Endothelial cell of umbilical vein (primary cell): Measurements from ENCODE around the gene TDO2. TPM values are rescaled to one million over a fixed set of nuclear protein-coding genes. Genes with fewer than 3 reads are reported as not detected.

ENCODE experiments used
- BruUV-seq: library from RNA; stranded (reverse); fragments of 400-500 nt; replicated peaks from 2 replicates; lab custom pipeline; 2021; lab: Mats Ljungman, UMichigan
- CTCF ChIA-PET: fragments of 300-600, 350-600 bp; sonication (Branson Sonifier 250); formaldehyde crosslinking; loops from one replicate; lab custom pipeline; 2021; ENCODE audit warnings: antibody characterized with exemption, inconsistent platforms; lab: Charles Lee
- POLR2A ChIA-PET: fragments of 300-600, 350-600 bp; sonication (Branson Sonifier 250); formaldehyde crosslinking; loops from one replicate; lab custom pipeline; 2021; ENCODE audit warnings: antibody characterized with exemption, inconsistent platforms; lab: Charles Lee
- DNase-seq: peaks from one replicate; pipeline ENCODE4 v3.0.0-alpha.2; 2011; ENCODE audit warnings: low read depth, low spot score
- FAIRE-seq: peaks from 2 replicates; lab custom pipeline; 2011; peaks lifted over from hg19 to GRCh38; lab: Jason Lieb, UNC
- H2AFZ ChIP-seq: 2 replicates; pipeline ENCODE4 v1.6.0; 2012; ENCODE audit warnings: low read depth, low read length, control low read depth, inconsistent platforms
- H3K27ac ChIP-seq: 2 replicates; pipeline ENCODE4 v1.5.1; 2011; ENCODE audit warnings: low read depth, mild to moderate bottlenecking, control low read depth, low read length, moderate library complexity; ENCODE audit not compliant: insufficient read depth
- H3K27me3 ChIP-seq, 2 experiments: 2 replicates each; pipeline versions ENCODE4 v1.6.0 to v1.6.1; 2011; ENCODE audit warnings: low read length in 2 of 2, mixed read lengths in 1 of 2; ENCODE audit not compliant: control insufficient read depth in 2 of 2, insufficient read depth in 2 of 2
- H3K36me3 ChIP-seq, 2 experiments: 2 replicates in 1 of 2; 3 replicates in 1 of 2; pipeline ENCODE4 v1.5.1; 2011; ENCODE audit warnings: low read length in 2 of 2, mild to moderate bottlenecking in 1 of 2, moderate library complexity in 1 of 2; ENCODE audit not compliant: control insufficient read depth in 2 of 2, insufficient read depth in 2 of 2; ENCODE audit errors: extremely low read depth in 1 of 2
- H3K4me1 ChIP-seq: 3 replicates; pipeline ENCODE4 v1.5.1; 2011; ENCODE audit warnings: mild to moderate bottlenecking, low read length; ENCODE audit not compliant: control insufficient read depth, insufficient read depth; ENCODE audit errors: extremely low read depth
- H3K4me2 ChIP-seq: 2 replicates; pipeline ENCODE4 v1.6.1; 2011; ENCODE audit warnings: low read length, control low read depth, mixed read lengths; ENCODE audit not compliant: insufficient read depth
- H3K4me3 ChIP-seq, 3 experiments: fragments of 200-600 bp in 1 of 3; sonication (generic), shearing (Covaris generic) in 1 of 3; replicated peaks in 1 of 3; 2 replicates each; pipeline ENCODE4 v1.5.1; 2011 to 2016; ENCODE audit warnings: control low read depth in 3 of 3, low read length in 3 of 3, mild to moderate bottlenecking in 2 of 3, inconsistent platforms in 1 of 3, low read depth in 1 of 3, moderate library complexity in 1 of 3; ENCODE audit not compliant: insufficient read depth in 1 of 3
- H3K79me2 ChIP-seq: 2 replicates; pipeline ENCODE4 v1.6.0; 2012; ENCODE audit warnings: low read length, inconsistent platforms; ENCODE audit not compliant: control insufficient read depth, insufficient read depth
- H3K9ac ChIP-seq: replicated peaks from 2 replicates; pipeline ENCODE3; 2011; ENCODE audit warnings: low read length, control low read depth; ENCODE audit not compliant: insufficient read depth; ENCODE audit errors: extremely low read depth
- H3K9me1 ChIP-seq: replicated peaks from 3 replicates; pipeline ENCODE4 v1.6.0; 2011; ENCODE audit warnings: mild to moderate bottlenecking, low read length; ENCODE audit not compliant: control insufficient read depth, insufficient read depth; ENCODE audit errors: extremely low read depth
- H3K9me3 ChIP-seq: replicated peaks from 2 replicates; pipeline ENCODE4 v1.5.1; 2012; ENCODE audit warnings: low read length, inconsistent platforms; ENCODE audit not compliant: control insufficient read depth, insufficient read depth
- H4K20me1 ChIP-seq: replicated peaks from 2 replicates; pipeline ENCODE3; 2011; ENCODE audit warnings: mild to moderate bottlenecking, low read length; ENCODE audit not compliant: control insufficient read depth, insufficient read depth; ENCODE audit errors: extremely low read depth
- EZH2 ChIP-seq: IDR thresholded peaks from 2 replicates; pipeline ENCODE4 v1.6.1; 2012; ENCODE audit warnings: borderline replicate concordance, low read depth, mild to moderate bottlenecking, moderate library complexity, low read length, inconsistent platforms; ENCODE audit not compliant: severe bottlenecking
- FOS ChIP-seq: IDR thresholded peaks from 2 replicates; pipeline ENCODE4 v1.6.1; 2011; ENCODE audit warnings: mild to moderate bottlenecking, low read length, moderate library complexity, borderline replicate concordance; ENCODE audit not compliant: insufficient read depth
- GATA2 ChIP-seq: IDR thresholded peaks from 2 replicates; pipeline ENCODE4 v1.7.0; 2011; ENCODE audit warnings: low read depth, mild to moderate bottlenecking, moderate library complexity, mixed read lengths, low read length; ENCODE audit not compliant: insufficient read length, insufficient read depth
- JUN ChIP-seq: IDR thresholded peaks from 2 replicates; pipeline ENCODE4 v1.6.1; 2011; ENCODE audit warnings: borderline replicate concordance, low read depth; ENCODE audit not compliant: insufficient read length, insufficient read depth
- MYC ChIP-seq: IDR thresholded peaks from one replicate; pipeline ENCODE4 v1.6.1; 2011; ENCODE audit warnings: mild to moderate bottlenecking, low read depth, low read length
- POLR2A ChIP-seq: IDR thresholded peaks from 2 replicates; pipeline ENCODE4 v1.6.1; 2012; ENCODE audit warnings: low read depth, mild to moderate bottlenecking, control low read depth, low read length
- POLR2AphosphoS5 ChIP-seq: IDR thresholded peaks from 2 replicates; pipeline ENCODE4 v1.6.1; 2012; ENCODE audit warnings: low read depth, mild to moderate bottlenecking, control low read depth, low read length, moderate library complexity; ENCODE audit not compliant: insufficient read depth
- dilution Hi-C: fragments of 300-500 bp; cut with MboI; formaldehyde crosslinking; loops from one replicate; pipeline ENCODE4 v1.15.0; 2019; ENCODE audit warnings: low sequenced_read_pairs; ENCODE audit not compliant: extremely low pct_ligation_motif_present
- intact Hi-C: fragments of 100-400 bp; cut with micrococcal nuclease; formaldehyde crosslinking; loops from one replicate; pipeline ENCODE4 v1.10.0; 2022
- polyA plus RNA-seq, 4 experiments: library from polyadenylated mRNA; depleted of rRNA in 3 of 4; stranded (reverse) in 3 of 4; unstranded in 1 of 4; fragments of >200 nt; gene quantifications; 2 replicates each; pipeline versions ENCODE4 v1.2.1 to v1.2.3, GENCODE V29; 2011 to 2012; ENCODE audit warnings: missing spikeins in 1 of 4
- total RNA-seq: library from RNA; stranded (reverse); gene quantifications from 2 replicates; pipeline ENCODE4 v1.2.3, GENCODE V29; 2021
- TF ChIP-seq, protein P1 (sequence below): IDR thresholded peaks from 2 replicates; pipeline ENCODE4 v1.6.1; 2011; ENCODE audit not compliant: insufficient read depth, insufficient read length
- TF ChIP-seq, protein P2 (sequence below), 2 donors: IDR thresholded peaks; 1 replicate in 1 of 2; 2 replicates in 1 of 2; pipeline ENCODE4 v1.5.1; 2011; ENCODE audit warnings: low read length in 2 of 2, mild to moderate bottlenecking in 2 of 2, moderate library complexity in 2 of 2, control low read depth in 1 of 2, inconsistent platforms in 1 of 2, low read depth in 1 of 2; ENCODE audit not compliant: insufficient read depth in 1 of 2; ENCODE audit errors: extremely low read depth in 1 of 2

The TDO2 gene
- total and polyA plus RNA-seq, 2 donors (not counting 3 experiments of a cell fraction or from before 2014, with no cell fraction given): not detected

DNA sequence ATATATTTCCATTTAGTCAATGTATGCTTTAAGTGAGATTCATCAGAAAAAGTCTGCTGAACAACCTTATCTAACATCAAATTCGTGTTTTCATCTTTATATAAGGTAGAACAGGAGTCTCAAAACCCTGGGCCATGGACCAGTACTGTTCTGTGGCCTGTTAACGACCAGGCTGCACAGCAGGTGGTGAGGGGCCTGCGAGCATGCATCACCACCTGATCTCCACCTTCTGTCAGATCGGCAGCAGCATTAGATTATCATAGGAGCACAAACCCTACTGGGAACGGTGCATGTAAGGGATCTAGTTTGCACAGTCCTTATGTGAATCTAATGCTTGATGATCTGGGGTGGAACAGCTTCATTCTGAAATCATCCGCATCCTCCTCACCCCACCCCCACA is 47.0 kb downstream of the TDO2 start:
- Histone ChIP-seq H3K9me1 (no peaks in the 10 kb centered on the region), H3K9ac (no peak overlapping the region), H3K27me3 (no peaks in the 10 kb centered on the region), H4K20me1 (no peaks in the 10 kb centered on the region), H2AFZ (no peak overlapping the region), H3K27ac (no peak overlapping the region), H3K4me2 (no peak overlapping the region), H3K4me1 (peaks cover 6% of the 10 kb centered on the region), H3K4me3 (no peak overlapping the region), H3K79me2 (no peaks in the 10 kb centered on the region), H3K9me3 (no peaks in the 10 kb centered on the region), H3K36me3 (no peaks in the 10 kb centered on the region)
- dilution Hi-C loops: no loop called here
- FAIRE-seq (no peak), DNase-seq (no peak)
- no peak for TF ChIP-seq POLR2A
- TF ChIP-seq, protein P1, sequence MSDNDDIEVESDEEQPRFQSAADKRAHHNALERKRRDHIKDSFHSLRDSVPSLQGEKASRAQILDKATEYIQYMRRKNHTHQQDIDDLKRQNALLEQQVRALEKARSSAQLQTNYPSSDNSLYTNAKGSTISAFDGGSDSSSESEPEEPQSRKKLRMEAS: no peak
- no peak for TF ChIP-seq GATA2
- TF ChIP-seq MYC: no peak
- no peak for TF ChIP-seq JUN
- TF ChIP-seq EZH2: no peak
- no peak for TF ChIP-seq FOS
- TF ChIP-seq, protein P2, sequence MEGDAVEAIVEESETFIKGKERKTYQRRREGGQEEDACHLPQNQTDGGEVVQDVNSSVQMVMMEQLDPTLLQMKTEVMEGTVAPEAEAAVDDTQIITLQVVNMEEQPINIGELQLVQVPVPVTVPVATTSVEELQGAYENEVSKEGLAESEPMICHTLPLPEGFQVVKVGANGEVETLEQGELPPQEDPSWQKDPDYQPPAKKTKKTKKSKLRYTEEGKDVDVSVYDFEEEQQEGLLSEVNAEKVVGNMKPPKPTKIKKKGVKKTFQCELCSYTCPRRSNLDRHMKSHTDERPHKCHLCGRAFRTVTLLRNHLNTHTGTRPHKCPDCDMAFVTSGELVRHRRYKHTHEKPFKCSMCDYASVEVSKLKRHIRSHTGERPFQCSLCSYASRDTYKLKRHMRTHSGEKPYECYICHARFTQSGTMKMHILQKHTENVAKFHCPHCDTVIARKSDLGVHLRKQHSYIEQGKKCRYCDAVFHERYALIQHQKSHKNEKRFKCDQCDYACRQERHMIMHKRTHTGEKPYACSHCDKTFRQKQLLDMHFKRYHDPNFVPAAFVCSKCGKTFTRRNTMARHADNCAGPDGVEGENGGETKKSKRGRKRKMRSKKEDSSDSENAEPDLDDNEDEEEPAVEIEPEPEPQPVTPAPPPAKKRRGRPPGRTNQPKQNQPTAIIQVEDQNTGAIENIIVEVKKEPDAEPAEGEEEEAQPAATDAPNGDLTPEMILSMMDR (IDR thresholded peaks at IDR 0.05; ENCODE audit: extremely low read depth in 1 of 2, insufficient read depth in 1 of 2, low read depth in 1 of 2, low read length in 2 of 2): no peak
- no peak for TF ChIP-seq POLR2AphosphoS5
- intact Hi-C loops: loop anchor here (5.0 to 10.0 kb wide), 2 partner anchors 1022 to 1094 kb away; partner anchors contain the start of gene PDGFC
- BruUV-seq: no TSS peak
- ChIA-PET POLR2A (no interaction called here), CTCF (no interaction called here)
